ENCODE data around the gene ZNG1C. TPM values are rescaled to one million over a fixed set of nuclear protein-coding genes. Genes with fewer than 3 reads are reported as not detected.
"Not testable (repeated sequence)": the region's sequence is repeated elsewhere in the genome, so short reads cannot be mapped to it uniquely, and the experiment has no call there.

The ZNG1C gene
- total RNA-seq, 1 donor from 2014 or later = 25.7 TPM

GRCh38 chr9:68338000-68338399 is 96.2 kb downstream of the ZNG1C start:
- FAIRE-seq; DNase-seq (ENCODE audit: low spot score in 2 of 2): not testable (repeated sequence)

DNA sequence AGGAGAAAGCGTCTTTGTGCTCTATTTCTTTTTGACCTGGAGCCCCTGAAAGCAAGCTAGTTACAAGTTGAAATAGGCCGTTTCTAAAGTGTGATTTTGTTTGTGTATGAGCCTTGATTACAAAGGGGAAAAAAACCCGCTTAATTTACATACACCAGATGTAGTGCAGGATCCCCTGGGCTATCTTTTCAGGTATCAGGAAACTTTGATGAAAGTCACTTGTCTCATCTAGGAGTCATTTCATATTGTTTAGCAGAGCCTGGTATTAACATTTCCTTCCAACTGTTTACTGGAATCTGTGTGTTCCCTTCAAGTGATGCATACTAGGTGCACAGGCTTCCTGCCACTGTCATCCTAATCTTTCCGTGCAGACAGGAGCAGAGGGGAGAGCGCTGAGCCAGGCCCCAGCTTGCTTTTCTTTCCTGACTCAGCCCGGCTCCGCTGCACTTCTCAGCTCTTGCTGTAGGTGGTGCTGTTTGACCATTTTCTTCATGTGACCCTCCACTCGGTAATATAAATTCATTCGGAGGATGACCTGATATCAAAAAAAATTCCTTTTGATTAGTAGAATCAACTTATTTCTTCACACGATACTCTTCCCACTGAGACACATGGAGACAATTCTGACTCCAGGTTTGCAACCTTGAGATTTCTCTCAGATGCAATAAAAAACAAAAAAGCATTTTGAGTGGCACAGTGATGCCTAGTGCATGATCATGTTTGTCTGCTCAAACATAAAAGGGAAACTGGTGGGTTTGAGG is 100.7 kb downstream of the ZNG1C start:
- DNase-seq (ENCODE audit: low spot score in 2 of 2); FAIRE-seq: not testable (repeated sequence)

GRCh38 chr9:68343242-68343641 is 101.5 kb downstream of the ZNG1C start:
- DNase-seq (ENCODE audit: low spot score in 2 of 2); FAIRE-seq: not testable (repeated sequence)

DNA sequence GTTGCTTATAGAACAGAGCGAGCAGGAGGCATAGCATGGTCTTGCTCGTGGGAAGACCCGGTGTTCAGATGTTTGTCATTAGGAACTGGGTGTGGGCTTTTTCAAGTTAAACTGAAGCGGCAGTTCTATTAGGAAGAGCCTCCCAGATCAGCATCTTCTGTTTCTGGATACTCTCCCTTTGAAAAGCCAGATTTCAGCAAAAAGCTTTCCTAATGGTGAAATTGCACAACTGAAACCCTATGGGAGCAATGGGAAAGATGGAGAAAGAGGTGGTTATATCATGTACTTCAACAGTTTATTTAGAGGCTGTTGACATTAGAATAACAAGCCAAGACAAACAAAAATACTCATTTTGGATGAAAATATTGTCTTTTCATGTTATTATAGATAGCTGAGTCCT is 102.2 kb downstream of the ZNG1C start:
- not testable (repeated sequence) for FAIRE-seq; DNase-seq (ENCODE audit: low spot score in 2 of 2)

Other genes starting within 250 kb of the ZNG1C start
- gene FOXD4L3, start 60.9 kb downstream of the ZNG1C start, total RNA-seq = not detected
- gene PGM5, start 114.6 kb downstream of the ZNG1C start, total RNA-seq = 3.3 TPM

Data from frontal cortex (tissue), 4 donors.